ENCODE measurements around the gene ASB15.

The ASB15 gene

GRCh38 chr7:123639631-123640030 is 38.0 kb downstream of the ASB15 start:
- DNase-seq = no peak

- DNase-seq = no peak
These were observed 39.0 kb downstream of the ASB15 start for GRCh38 chr7:123640583-123640982.

- no peak for DNase-seq
These were observed 40.3 kb downstream of the ASB15 start for GRCh38 chr7:123641901-123642300.

GRCh38 chr7:123643495-123644441 is 42.1 kb downstream of the ASB15 start:
- no peak for DNase-seq

GRCh38 chr7:123645516-123645915 is 43.9 kb downstream of the ASB15 start:
- DNase-seq = no peak

- DNase-seq = no peak
These were observed 45.6 kb downstream of the ASB15 start for GRCh38 chr7:123647106-123647730.

GRCh38 chr7:123649964-123650363 is 48.3 kb downstream of the ASB15 start:
- DNase-seq = no peak

GRCh38 chr7:123650595-123650994 is 49.0 kb downstream of the ASB15 start:
- no peak for DNase-seq

- no peak for DNase-seq
These were observed 50.8 kb downstream of the ASB15 start for GRCh38 chr7:123652406-123652805.

GRCh38 chr7:123653162-123653561 is 51.5 kb downstream of the ASB15 start:
- DNase-seq = no peak

GRCh38 chr7:123655614-123656013 is 54.0 kb downstream of the ASB15 start, which contains the start of gene LMOD2:
TSS of gene LMOD2 (plus strand) at chr7:123655866. CDS start at chr7:123655964, 98 bp downstream.
- DNase-seq = no peak

- DNase-seq = no peak
These were observed 55.1 kb downstream of the ASB15 start for GRCh38 chr7:123656544-123657303.

- no peak for DNase-seq
These were observed 55.7 kb downstream of the ASB15 start for GRCh38 chr7:123657304-123657685.

- no peak for DNase-seq
These were observed 56.4 kb downstream of the ASB15 start for GRCh38 chr7:123658023-123658422.

- DNase-seq = no peak
These were observed 59.1 kb downstream of the ASB15 start for GRCh38 chr7:123660514-123661354.

GRCh38 chr7:123661765-123662164 is 60.1 kb downstream of the ASB15 start:
- DNase-seq = no peak

- no peak for DNase-seq
These were observed 60.7 kb downstream of the ASB15 start for GRCh38 chr7:123662293-123662692.

- DNase-seq = no peak
These were observed 61.1 kb downstream of the ASB15 start for GRCh38 chr7:123662755-123663154.

- no peak for DNase-seq
These were observed 61.6 kb downstream of the ASB15 start for GRCh38 chr7:123663200-123663599.

- no peak for DNase-seq
These were observed 63.5 kb downstream of the ASB15 start for GRCh38 chr7:123665157-123665556.

- DNase-seq = no peak
These were observed 64.3 kb downstream of the ASB15 start for GRCh38 chr7:123665896-123666295.

GRCh38 chr7:123666492-123666891 is 64.9 kb downstream of the ASB15 start:
- DNase-seq = no peak
